HK-2 (cell line): ENCODE results near the gene ARHGAP40.
"Not testable (repeated sequence)": the region's sequence is repeated elsewhere in the genome, so short reads cannot be mapped to it uniquely, and the experiment has no call there.

Source experiments
- DNase-seq: peaks from one replicate; pipeline ENCODE4 v3.0.0-alpha.2; 2018; ENCODE audit not compliant: unreplicated experiment

The ARHGAP40 gene

GRCh38 chr20:38588303-38588702, 13.3 kb upstream of the ARHGAP40 start:
- DNase-seq: no peak

DNA sequence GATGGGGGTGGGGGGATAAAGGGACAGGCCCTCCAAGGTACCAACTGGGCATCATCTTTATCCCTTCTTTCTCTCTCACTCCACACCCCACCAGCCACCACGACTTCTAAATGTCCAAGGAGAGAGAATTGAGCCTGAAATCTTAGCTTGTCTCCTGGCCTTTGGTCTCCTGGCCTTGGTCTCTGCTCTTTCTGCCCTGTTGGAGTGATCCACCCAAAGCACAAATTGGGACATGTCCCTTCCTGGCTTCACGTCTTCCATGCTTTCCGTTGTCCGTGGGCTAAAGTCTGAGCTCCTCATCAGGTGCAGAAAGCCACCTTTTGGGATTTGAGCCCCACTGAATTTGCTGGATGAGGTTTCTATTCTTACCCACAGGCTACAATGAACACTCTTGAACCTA, 12.3 kb upstream of the ARHGAP40 start:
- no peak for DNase-seq

DNA sequence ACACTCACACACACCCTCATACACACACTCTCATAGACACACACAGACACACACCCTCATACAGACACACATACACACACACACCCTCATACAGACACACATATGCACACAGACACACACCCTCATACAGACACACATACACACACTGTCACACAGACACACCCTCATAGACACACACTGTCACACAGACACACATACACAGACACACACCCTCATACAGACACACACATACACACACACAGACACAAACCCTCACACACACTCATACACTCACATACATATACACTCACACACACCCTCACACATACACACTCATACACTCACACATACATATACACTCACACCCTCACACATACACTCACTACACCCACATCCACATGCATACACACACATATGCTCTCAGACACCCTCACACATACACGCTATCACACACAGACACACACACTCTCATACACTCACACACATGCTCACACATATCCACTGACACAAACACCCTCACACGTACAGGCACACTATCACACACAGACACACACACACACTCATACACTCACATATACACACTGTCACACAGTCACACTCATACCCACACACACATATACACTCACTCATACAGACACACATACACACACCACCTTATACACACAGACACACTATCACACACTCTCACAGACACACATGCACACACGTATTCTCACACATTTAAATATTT, 11.5 kb upstream of the ARHGAP40 start:
- no peak for DNase-seq

- peak; percentile 78 for DNase-seq
Measured at GRCh38 chr20:38590676-38591473, 10.7 kb upstream of the ARHGAP40 start.

- no peak for DNase-seq
Measured at GRCh38 chr20:38591474-38592410, 9.9 kb upstream of the ARHGAP40 start.

DNA sequence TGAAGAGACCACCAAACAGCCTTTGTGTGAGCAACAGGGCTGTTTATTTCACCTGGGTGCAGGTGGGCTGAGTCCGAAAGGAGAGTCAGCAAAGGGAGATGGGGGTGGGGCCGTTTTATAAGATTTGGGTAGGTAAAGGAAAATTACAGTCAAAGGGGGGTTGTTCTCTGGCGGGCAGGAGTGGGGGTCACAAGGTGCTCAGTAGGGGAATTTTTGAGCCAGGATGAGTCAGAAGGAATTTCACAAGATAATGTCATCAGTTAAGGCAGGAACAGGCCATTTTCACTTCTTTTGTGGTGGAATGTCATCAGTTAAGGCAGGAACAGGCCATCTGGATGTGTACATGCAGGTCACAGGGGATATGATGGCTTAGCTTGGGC, 9.2 kb upstream of the ARHGAP40 start:
- not testable (repeated sequence) for DNase-seq

GRCh38 chr20:38594281-38594680, 7.3 kb upstream of the ARHGAP40 start:
- DNase-seq: not testable (repeated sequence)

- DNase-seq: not testable (repeated sequence)
Measured at GRCh38 chr20:38595886-38596285, 5.7 kb upstream of the ARHGAP40 start.

GRCh38 chr20:38599410-38599882, 2.2 kb upstream of the ARHGAP40 start:
- peak; percentile 98 for DNase-seq

DNA sequence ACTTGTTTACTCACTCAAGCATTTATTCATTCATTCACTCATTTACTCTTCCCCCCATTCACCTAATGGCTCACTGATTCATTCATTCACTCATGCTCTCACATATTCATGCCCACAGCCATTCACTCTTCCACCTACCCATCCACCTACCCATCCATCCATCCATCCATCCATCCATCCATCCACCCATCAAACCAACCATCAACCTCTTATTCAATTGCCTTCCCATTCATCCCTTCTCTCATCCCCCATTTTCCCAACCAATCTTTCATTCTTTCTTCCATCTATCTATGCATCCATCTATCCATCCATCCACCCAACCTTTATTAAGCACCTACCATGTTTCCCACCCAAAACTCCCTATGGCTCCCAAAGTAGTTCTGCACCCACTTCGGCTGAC, 1.6 kb upstream of the ARHGAP40 start:
- no peak for DNase-seq

DNA sequence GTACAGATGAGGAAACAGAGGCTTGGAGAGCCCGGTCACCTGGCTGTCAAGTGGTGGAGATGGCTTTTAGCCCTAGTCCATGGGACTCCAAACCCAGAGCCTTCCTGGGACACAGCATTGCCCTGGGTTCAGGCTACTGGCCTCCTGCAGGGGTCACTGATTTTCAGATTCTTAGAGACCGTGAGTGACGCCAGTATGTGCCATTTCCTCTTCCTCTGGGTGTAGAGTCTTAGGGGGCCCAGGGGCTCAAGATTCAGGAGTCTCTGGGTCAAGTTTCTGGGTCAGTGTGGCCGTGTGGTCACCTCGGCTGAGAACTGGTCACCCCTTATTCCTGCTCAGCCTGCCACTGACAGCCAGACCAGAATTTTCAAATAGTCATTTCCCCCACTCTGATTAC, 574 bp downstream of the ARHGAP40 start:
- peak; percentile 44 for DNase-seq

DNA sequence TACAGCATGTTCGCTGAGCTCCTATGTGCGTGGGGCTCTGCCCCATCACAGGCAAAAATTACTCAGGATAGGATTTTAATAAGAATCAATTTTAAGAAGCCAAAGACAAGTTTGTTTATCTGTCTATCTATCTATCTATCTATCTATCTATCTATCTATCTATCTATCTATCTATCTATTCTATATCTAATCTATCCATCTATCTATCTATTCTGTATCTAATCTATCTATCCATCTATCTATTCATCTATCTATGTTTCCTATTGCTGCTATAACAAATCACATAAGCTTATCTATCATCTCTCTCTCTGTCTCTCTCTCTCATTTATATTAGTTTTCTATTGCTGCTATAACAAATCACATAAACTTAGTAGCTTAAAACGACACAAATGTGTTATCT, 1.7 kb downstream of the ARHGAP40 start:
- DNase-seq: no peak

DNA sequence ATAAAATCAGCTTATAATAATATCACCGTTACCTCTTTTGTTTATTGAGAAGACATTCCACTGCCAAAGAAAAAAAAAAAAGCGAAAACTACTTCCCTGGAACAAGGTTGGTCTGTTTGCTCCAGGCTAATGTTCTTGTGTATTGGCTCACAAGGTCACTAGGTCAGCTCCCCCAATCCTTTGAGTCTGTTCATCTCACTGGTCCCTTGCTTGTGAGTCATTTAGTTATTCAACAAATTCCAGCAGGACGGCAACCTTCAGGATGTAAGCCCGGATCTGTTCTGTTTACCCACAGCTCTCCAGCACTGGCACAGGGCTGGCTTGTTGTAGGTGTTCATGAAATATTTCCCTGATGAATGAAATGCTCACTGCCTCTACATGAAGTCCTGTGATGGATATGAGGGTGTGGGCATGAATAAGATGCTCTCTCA, 3.3 kb downstream of the ARHGAP40 start:
- peak; percentile 66 for DNase-seq

- no peak for DNase-seq
Measured at GRCh38 chr20:38607351-38607750, 5.7 kb downstream of the ARHGAP40 start.

- DNase-seq: no peak
Measured at GRCh38 chr20:38608188-38608587, 6.6 kb downstream of the ARHGAP40 start.

GRCh38 chr20:38609815-38610214, 8.2 kb downstream of the ARHGAP40 start:
- DNase-seq: no peak

GRCh38 chr20:38610521-38610920, 8.9 kb downstream of the ARHGAP40 start:
- DNase-seq: no peak

GRCh38 chr20:38612751-38613515, 11.3 kb downstream of the ARHGAP40 start:
- no peak for DNase-seq

DNA sequence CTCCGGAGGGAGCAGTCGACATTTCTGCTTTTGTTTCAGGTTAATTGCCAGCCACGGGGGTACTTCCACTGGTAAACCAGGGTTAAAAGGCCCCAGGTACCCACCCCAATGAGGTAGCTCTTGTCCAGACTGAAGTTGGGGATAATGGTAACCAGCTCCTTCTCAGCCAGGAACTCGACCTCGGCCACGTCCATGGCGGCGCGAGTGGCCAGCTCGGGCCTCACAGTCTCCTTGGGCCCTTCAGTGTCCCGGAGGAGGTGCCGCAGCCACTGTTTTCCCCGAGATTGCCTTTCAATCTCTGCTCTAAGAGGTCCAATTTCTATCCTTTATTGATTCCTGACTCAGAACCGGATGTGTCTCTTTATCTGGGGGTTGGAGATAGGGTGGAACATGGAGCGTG, 13.7 kb downstream of the ARHGAP40 start:
- DNase-seq: no peak

- no peak for DNase-seq
Measured at GRCh38 chr20:38616457-38616856, 14.8 kb downstream of the ARHGAP40 start.
